Measurements from ENCODE around the gene C1orf159. TPM values are rescaled to one million over a fixed set of nuclear protein-coding genes. Genes with fewer than 3 reads are reported as not detected.

C1orf159 gene
- total and polyA plus RNA-seq, 2 donors (not counting 1 experiment from before 2014, with no cell fraction given): 23.0 to 25.6 TPM

GRCh38 chr1:1161078-1161682 is 45.3 kb upstream of the C1orf159 start:
- H3K9me3 Mint-ChIP-seq (ENCODE audit: insufficient read depth): no peaks in the 10 kb centered on the region
- no peak overlapping the region for H3K27ac Mint-ChIP-seq
- WGBS (ENCODE audit: insufficient coverage): 96% methylated on average over 27 of the region's 29 CpGs

More at GRCh38 chr1:1161078-1161682, 45.3 kb upstream of the C1orf159 start:
- POLR2A ChIA-PET: interaction anchor here (1.4 kb wide), 1 partner anchor 10 kb away, joined by 3 read pairs; no protein-coding TSS in a partner anchor
- H4K20me1 ChIP-seq (ENCODE audit: control insufficient read depth, insufficient read depth, low read length, poor library complexity, severe bottlenecking): no peaks in the 10 kb centered on the region
- intact Hi-C loops (cut with micrococcal nuclease): no loop called here
- no peaks in the 10 kb centered on the region for H3K27me3 Mint-ChIP-seq
- TF ChIP-seq EZH2 (IDR thresholded peaks at IDR 0.05; ENCODE audit: borderline replicate concordance, insufficient read depth, low read depth, low read length, poor library complexity, severe bottlenecking) (no peak), CTCF (IDR thresholded peaks at IDR 0.05) (no peak)
- H3K27me3 ChIP-seq (replicated peaks in 1 of 4; ENCODE audit: control extremely low read depth in 1 of 4, control insufficient read depth in 3 of 4, insufficient read depth in 4 of 4, low read length in 3 of 4): no peaks in the 10 kb centered on the region
- peaks cover 8 to 23% of the 10 kb centered on the region in 2 donors for H3K4me1 ChIP-seq (ENCODE audit: control insufficient read depth in 2 of 2, insufficient read depth in 2 of 2, low read length in 2 of 2)
- no peaks in the 10 kb centered on the region for H3K79me2 ChIP-seq (ENCODE audit: control insufficient read depth, insufficient read depth, low read length)
- CTCF ChIA-PET: no interaction called here
- H3K36me3 ChIP-seq (replicated peaks in 1 of 2; ENCODE audit: control extremely low read depth in 1 of 2, control insufficient read depth in 1 of 2, extremely low read depth in 1 of 2, insufficient read depth in 2 of 2, low read length in 1 of 2): no peaks in the 10 kb centered on the region
- no peak overlapping the region for H3K9ac ChIP-seq (ENCODE audit: low read length)
- H3K4me1 Mint-ChIP-seq: peaks cover 12% of the 10 kb centered on the region
- H2AFZ ChIP-seq (ENCODE audit: insufficient read depth, low read depth, low read length, poor library complexity, severe bottlenecking): no peak overlapping the region
- H3K4me3 ChIP-seq (ENCODE audit: control extremely low read depth in 1 of 5, extremely low read depth in 1 of 5, insufficient read depth in 1 of 5, low read depth in 2 of 5, low read length in 4 of 5): no peak overlapping the region
- ATAC-seq (ENCODE audit: low read depth) (no peak), DNase-seq (no peak)
- H3K27ac ChIP-seq (ENCODE audit: low read length in 2 of 2): no peak overlapping the region
- H3K4me3 Mint-ChIP-seq: no peak overlapping the region
- H3K9me3 ChIP-seq (ENCODE audit: control extremely low read depth in 1 of 3, control insufficient read depth in 2 of 3, insufficient read depth in 1 of 3, low read length in 2 of 3): peaks cover 0 to 9% (median 0%) of the 10 kb centered on the region in 3 donors
- H3K4me2 ChIP-seq (replicated peaks; ENCODE audit: low read depth, low read length, poor library complexity, severe bottlenecking): no peak overlapping the region
